Immature natural killer cell (primary cell): Measurements from ENCODE around the gene CEACAM19. TPM values are rescaled to one million over a fixed set of nuclear protein-coding genes. Genes with fewer than 3 reads are reported as not detected.
"Not testable (repeated sequence)": the region's sequence is repeated elsewhere in the genome, so short reads cannot be mapped to it uniquely, and the experiment has no call there.

Source experiments
- DNase-seq, 3 donors: peaks; one replicate each; pipeline ENCODE4 v3.0.0; 2022; ENCODE audit warnings: mixed read lengths in 1 of 3
- H3K27ac Mint-ChIP-seq, 6 donors: one replicate each; pipeline ENCODE4 v1.8.0; 2020; ENCODE audit warnings: mixed read lengths in 6 of 6, mild to moderate bottlenecking in 5 of 6, inconsistent platforms in 4 of 6, moderate library complexity in 3 of 6
- H3K27me3 Mint-ChIP-seq, 3 donors: one replicate each; pipeline ENCODE4 v1.8.0; 2020 to 2021; ENCODE audit warnings: low read depth in 3 of 3, mild to moderate bottlenecking in 3 of 3, mixed read lengths in 3 of 3, moderate library complexity in 3 of 3, inconsistent platforms in 1 of 3
- H3K36me3 Mint-ChIP-seq, 3 donors: one replicate each; pipeline ENCODE4 v1.8.0; 2020; ENCODE audit warnings: mixed read lengths in 3 of 3, inconsistent platforms in 2 of 3, mild to moderate bottlenecking in 2 of 3
- H3K4me1 Mint-ChIP-seq, 2 donors: one replicate each; pipeline ENCODE4 v1.8.0; 2020; ENCODE audit warnings: inconsistent platforms in 2 of 2, mild to moderate bottlenecking in 2 of 2, mixed read lengths in 2 of 2, moderate library complexity in 1 of 2
- H3K4me3 Mint-ChIP-seq, 5 donors: one replicate each; pipeline ENCODE4 v1.8.0; 2020; ENCODE audit warnings: mild to moderate bottlenecking in 5 of 5, mixed read lengths in 5 of 5, inconsistent platforms in 3 of 5, moderate library complexity in 3 of 5
- H3K9me3 Mint-ChIP-seq, 6 donors: one replicate each; pipeline ENCODE4 v1.8.0; 2020; ENCODE audit warnings: mild to moderate bottlenecking in 6 of 6, mixed read lengths in 6 of 6, inconsistent platforms in 4 of 6, moderate library complexity in 3 of 6
- polyA plus RNA-seq, 3 donors: library from polyadenylated mRNA; unstranded; fragments of 300-500 nt; fragmentation: Illumina TruSeq; gene quantifications; one replicate each; pipeline ENCODE4 v1.2.3, GENCODE V29; 2021

Gene CEACAM19
- polyA plus RNA-seq, result under 1 TPM in 1 of 3 donors, not detected in 2; 0.22 TPM

- Mint-ChIP-seq H3K27me3 (peaks cover 0 to 7% (median 2%) of the 10 kb centered on the region in 3 donors), H3K4me3 (no peak within 1 kb of the TSS), H3K36me3 (no peaks in the 10 kb centered on the region), H3K27ac (no peak within 1 kb of the TSS), H3K9me3 (no peaks in the 10 kb centered on the region), H3K4me1 (no peaks in the 10 kb centered on the region)
- no peak for DNase-seq
Measured at GRCh38 chr19:44671400-44671799, at the start of gene CEACAM19. TSS of gene CEACAM19 (plus strand) at chr19:44671482. CDS start at chr19:44671932, 450 bp downstream.

DNA sequence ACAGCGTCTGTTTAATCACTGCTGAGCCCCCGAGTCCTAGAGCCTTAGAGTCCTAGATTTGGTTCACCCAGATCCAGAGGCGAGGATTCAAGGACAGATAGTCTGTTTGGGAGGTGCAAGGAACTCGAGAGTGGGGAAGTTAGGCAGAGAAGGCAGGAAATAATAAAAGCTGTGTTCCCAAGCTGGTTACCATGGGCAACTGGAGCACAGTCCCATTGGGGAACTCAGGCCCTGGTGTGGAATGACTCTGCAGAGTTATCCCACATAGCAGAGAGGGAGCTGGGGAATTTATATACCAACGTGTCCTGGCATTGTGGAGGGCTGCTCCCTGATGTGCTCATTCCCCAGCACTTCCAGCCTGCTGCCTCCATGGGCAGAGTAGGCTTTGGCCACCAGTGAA, 48.2 kb upstream of the CEACAM19 start:
- H3K4me1 Mint-ChIP-seq, result peaks cover 0 to 8% of the 10 kb centered on the region in 2 donors
- H3K27me3 Mint-ChIP-seq, result peaks cover 0 to 1% (median 0%) of the 10 kb centered on the region in 3 donors
- no peak overlapping the region for H3K27ac Mint-ChIP-seq
- no peak for DNase-seq
- H3K4me3 Mint-ChIP-seq, result no peak overlapping the region
- H3K9me3 Mint-ChIP-seq, result no peaks in the 10 kb centered on the region
- no peaks in the 10 kb centered on the region for H3K36me3 Mint-ChIP-seq

GRCh38 chr19:44623626-44624025, 47.7 kb upstream of the CEACAM19 start:
- Mint-ChIP-seq H3K27ac (no peak overlapping the region), H3K9me3 (no peaks in the 10 kb centered on the region), H3K4me3 (no peak overlapping the region), H3K4me1 (peaks cover 0 to 4% of the 10 kb centered on the region in 2 donors), H3K36me3 (no peaks in the 10 kb centered on the region), H3K27me3 (peaks cover 0 to 1% (median under 1%) of the 10 kb centered on the region in 3 donors)
- DNase-seq, result no peak

DNA sequence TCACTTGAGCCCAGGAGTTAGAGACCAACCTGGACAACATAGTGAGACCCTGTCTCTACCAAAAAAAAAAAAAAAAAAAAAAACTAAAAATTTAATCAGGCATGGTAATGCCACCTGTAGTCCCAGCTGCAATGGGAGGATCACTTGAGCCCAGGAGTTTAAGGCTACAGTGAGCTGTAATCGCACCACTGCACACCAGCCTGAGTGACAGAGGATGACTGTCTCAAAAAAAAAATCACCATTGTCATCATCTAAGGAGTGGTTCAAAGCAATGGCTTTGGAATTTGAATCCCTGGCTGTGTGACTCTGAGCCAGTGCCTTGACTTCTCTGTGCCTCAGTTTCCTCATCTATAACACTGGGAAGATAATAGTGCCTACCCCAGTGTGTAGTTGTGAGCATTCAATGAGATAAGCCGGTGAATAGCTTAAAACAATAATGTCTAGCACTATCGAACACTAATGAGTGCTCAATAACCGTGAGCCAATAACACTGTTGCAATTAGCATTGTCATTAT, 46.4 kb upstream of the CEACAM19 start:
- peaks cover 0 to 3% (median 1%) of the 10 kb centered on the region in 3 donors for H3K27me3 Mint-ChIP-seq
- H3K9me3 Mint-ChIP-seq, result peaks cover 0 to 2% (median 0%) of the 10 kb centered on the region in 6 donors
- H3K4me1 Mint-ChIP-seq, result no peaks in the 10 kb centered on the region
- no peak overlapping the region for H3K4me3 Mint-ChIP-seq
- H3K27ac Mint-ChIP-seq, result no peak overlapping the region
- no peaks in the 10 kb centered on the region for H3K36me3 Mint-ChIP-seq
- DNase-seq, result no peak

GRCh38 chr19:44625637-44626036, 45.6 kb upstream of the CEACAM19 start:
- not testable (repeated sequence) for H3K27ac Mint-ChIP-seq, H3K36me3 Mint-ChIP-seq

DNA sequence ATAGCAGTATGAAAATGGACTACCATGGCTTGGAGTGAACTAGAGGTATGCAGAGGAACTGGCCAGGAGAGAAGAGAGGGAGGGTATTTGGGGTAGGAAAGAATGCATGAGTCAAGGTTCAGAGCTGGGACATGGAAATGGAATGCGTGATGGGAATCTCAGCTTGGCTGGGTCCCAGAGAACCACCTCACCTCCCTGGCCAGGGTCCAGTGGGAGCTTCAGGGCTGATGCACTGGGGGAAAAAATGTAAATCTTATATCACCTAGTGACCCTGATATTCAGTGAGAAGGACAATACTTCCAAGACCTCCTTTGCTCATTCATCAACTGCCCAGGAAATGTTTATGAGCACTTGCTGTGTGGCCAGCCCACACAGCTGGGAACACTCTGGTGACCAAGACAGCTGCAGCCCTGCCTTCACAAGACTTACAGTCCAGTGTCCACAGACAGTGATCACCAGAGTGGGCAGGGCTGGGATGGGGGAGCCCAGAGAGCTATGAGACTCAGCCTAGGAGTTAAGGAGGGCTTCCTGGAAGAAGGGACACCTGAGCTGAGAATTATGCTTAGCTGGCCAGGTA, 45.1 kb upstream of the CEACAM19 start:
- Mint-ChIP-seq H3K27me3 (peaks cover 0 to 3% (median 3%) of the 10 kb centered on the region in 3 donors), H3K36me3 (no peaks in the 10 kb centered on the region), H3K9me3 (peaks cover 0 to 2% (median 0%) of the 10 kb centered on the region in 6 donors), H3K4me3 (no peak overlapping the region), H3K4me1 (no peaks in the 10 kb centered on the region), H3K27ac (peak overlapping the region in 1 of 6 donors; percentile 40)
- DNase-seq, result no peak

More at GRCh38 chr19:44625637-44626036, 45.6 kb upstream of the CEACAM19 start:
- H3K4me3 Mint-ChIP-seq, DNase-seq, H3K4me1 Mint-ChIP-seq, H3K27me3 Mint-ChIP-seq, H3K9me3 Mint-ChIP-seq: not testable (repeated sequence)

DNA sequence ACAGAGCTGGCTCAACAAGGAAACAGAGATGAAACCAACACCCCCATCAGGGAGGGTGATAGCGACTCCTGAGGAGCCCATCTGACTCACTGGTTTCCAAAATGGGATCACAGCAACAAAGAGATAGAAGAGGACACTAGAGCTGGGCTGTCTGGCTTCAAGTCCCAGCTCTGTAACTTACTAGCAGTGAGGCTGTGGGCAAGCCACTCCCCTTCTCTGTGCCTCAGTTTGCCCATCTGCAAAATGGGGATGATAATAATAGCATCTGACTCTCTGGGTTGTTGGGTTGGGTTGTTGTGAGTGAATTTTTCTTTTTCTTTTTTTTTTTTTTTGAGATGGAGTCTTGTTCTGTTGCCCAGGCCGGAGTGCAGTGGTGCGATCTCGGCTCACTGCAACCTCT, 43.7 kb upstream of the CEACAM19 start:
- H3K4me3 Mint-ChIP-seq, result no peak overlapping the region
- no peak overlapping the region for H3K27ac Mint-ChIP-seq
- no peaks in the 10 kb centered on the region for H3K4me1 Mint-ChIP-seq
- peaks cover 0 to 5% (median 3%) of the 10 kb centered on the region in 3 donors for H3K27me3 Mint-ChIP-seq
- no peak for DNase-seq
- H3K36me3 Mint-ChIP-seq, result no peaks in the 10 kb centered on the region
- peaks cover 0 to 2% (median 0%) of the 10 kb centered on the region in 6 donors for H3K9me3 Mint-ChIP-seq

DNA sequence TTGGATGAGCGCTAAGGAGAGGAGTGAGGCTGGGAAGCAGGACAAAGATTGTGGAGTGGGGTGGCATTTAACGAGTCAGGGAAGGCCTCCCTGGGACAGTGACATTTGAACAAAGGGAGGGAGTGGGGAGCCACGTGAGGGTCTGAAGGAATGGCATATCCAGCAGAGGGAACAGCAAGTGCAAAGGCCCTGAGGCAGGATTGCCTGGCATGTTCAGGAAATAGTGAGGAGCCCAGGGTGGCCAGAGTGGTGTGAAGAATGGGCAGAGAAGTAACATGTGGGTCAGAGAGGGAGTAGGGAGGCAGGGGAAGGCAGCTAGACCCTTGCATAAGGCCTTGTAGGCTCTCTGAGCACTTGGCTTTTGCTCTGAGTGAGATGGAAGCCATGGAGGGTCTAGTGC, 42.5 kb upstream of the CEACAM19 start:
- no peak overlapping the region for H3K4me3 Mint-ChIP-seq
- peak overlapping the region in 1 of 6 donors; percentile 38 for H3K27ac Mint-ChIP-seq
- H3K4me1 Mint-ChIP-seq, result no peaks in the 10 kb centered on the region
- H3K9me3 Mint-ChIP-seq, result peaks cover 0 to 2% (median 0%) of the 10 kb centered on the region in 6 donors
- H3K27me3 Mint-ChIP-seq, result peaks cover 0 to 5% (median 3%) of the 10 kb centered on the region in 3 donors
- no peaks in the 10 kb centered on the region for H3K36me3 Mint-ChIP-seq
- no peak for DNase-seq

DNA sequence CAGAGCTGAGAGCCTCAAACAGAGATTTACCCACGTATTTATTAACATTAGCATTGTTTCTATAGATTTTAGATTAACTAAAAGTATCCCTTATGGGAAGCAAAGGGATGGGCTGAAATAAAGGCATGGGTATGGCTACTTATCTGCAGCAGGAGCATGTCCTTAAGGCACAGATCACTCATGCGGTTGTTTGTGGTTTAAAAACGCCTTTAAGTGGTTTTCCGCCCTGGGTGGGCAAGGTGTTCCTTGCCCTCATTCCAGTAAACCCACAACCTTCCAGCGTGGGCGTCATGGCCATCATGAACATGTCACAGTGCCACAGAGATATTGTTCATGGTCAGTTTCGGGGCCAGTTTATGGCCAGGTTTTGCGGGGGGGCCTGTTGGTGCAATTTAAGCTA, 39.7 kb upstream of the CEACAM19 start:
- not testable (repeated sequence) for DNase-seq, H3K4me1 Mint-ChIP-seq, H3K36me3 Mint-ChIP-seq, H3K4me3 Mint-ChIP-seq, H3K27ac Mint-ChIP-seq, H3K27me3 Mint-ChIP-seq, H3K9me3 Mint-ChIP-seq

- H3K27me3 Mint-ChIP-seq, H3K4me3 Mint-ChIP-seq: not testable (repeated sequence)
Measured at GRCh38 chr19:44634058-44634457, 37.2 kb upstream of the CEACAM19 start.

DNA sequence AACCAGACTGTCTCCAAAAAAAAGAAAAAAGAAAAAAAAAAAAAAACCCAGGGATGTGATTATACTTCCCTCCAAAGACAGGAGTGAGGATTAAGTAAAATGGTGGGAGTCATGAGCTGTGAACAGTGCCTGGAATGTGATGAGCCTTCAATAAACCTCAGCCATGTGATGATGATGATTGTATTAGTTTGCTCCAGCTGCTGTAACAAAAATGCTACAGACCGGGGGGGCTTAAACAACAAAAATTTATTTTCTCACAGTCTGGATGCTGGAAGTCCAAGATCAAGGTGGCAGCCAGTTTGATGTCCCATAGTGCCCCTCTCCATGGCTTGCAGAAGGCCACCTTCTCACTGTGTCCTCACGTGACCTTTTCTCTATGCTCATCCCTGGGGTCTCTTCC, 36.5 kb upstream of the CEACAM19 start:
- no peak for DNase-seq
- Mint-ChIP-seq H3K4me1 (no peaks in the 10 kb centered on the region), H3K27me3 (peaks cover 1 to 7% (median 5%) of the 10 kb centered on the region in 3 donors), H3K36me3 (no peaks in the 10 kb centered on the region), H3K9me3 (peaks cover 0 to 2% (median 0%) of the 10 kb centered on the region in 6 donors), H3K27ac (no peak overlapping the region), H3K4me3 (no peak overlapping the region)

More at GRCh38 chr19:44634058-44634457, 37.2 kb upstream of the CEACAM19 start:
- DNase-seq, H3K36me3 Mint-ChIP-seq, H3K9me3 Mint-ChIP-seq, H3K27ac Mint-ChIP-seq, H3K4me1 Mint-ChIP-seq: not testable (repeated sequence)

DNA sequence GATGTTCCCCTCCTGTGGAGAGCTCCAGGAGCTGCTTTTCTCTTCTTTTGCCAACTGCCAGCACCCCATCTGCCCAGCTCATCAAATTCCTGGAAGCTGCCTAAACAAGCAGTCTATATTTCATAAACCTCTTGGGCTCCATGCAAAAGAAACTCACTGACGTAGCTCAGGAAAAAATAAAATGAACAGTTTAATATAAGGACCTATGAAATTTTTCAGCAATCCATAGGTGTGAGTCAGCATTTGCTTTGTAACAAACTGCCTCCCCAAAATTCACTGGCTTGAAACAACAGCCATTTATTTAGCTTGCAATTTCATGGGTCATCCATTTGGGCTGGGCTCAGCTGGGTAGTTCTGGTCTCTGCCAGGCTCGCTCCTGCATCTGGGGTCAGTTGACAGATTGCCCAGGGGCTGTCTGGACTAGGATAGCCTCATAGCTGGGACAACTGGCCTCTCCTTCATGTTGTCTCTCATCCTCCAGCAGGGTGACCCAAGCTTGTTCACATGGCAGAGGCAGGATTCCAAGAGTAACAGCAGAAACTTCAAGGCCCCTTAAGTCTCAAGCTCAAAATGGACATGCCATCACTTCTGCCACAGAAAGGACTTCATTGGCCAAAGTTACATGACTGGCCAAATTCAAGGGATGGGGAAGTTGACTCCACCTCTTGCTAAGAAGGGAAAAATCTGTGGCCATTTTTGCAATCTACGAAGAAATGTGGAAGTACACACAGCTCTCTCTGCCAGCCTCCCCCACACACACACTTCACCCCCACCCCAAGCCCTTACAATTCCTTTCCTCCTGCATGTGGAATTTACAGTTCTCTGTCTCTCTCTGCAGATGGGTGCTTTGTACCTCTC, 35.5 kb upstream of the CEACAM19 start:
- H3K27ac Mint-ChIP-seq, result no peak overlapping the region
- no peak overlapping the region for H3K4me3 Mint-ChIP-seq
- peaks cover 4 to 9% (median 6%) of the 10 kb centered on the region in 3 donors for H3K27me3 Mint-ChIP-seq
- H3K4me1 Mint-ChIP-seq, result no peaks in the 10 kb centered on the region
- DNase-seq, result no peak
- H3K36me3 Mint-ChIP-seq, result no peaks in the 10 kb centered on the region
- peaks cover 0 to 2% (median 0%) of the 10 kb centered on the region in 6 donors for H3K9me3 Mint-ChIP-seq

DNA sequence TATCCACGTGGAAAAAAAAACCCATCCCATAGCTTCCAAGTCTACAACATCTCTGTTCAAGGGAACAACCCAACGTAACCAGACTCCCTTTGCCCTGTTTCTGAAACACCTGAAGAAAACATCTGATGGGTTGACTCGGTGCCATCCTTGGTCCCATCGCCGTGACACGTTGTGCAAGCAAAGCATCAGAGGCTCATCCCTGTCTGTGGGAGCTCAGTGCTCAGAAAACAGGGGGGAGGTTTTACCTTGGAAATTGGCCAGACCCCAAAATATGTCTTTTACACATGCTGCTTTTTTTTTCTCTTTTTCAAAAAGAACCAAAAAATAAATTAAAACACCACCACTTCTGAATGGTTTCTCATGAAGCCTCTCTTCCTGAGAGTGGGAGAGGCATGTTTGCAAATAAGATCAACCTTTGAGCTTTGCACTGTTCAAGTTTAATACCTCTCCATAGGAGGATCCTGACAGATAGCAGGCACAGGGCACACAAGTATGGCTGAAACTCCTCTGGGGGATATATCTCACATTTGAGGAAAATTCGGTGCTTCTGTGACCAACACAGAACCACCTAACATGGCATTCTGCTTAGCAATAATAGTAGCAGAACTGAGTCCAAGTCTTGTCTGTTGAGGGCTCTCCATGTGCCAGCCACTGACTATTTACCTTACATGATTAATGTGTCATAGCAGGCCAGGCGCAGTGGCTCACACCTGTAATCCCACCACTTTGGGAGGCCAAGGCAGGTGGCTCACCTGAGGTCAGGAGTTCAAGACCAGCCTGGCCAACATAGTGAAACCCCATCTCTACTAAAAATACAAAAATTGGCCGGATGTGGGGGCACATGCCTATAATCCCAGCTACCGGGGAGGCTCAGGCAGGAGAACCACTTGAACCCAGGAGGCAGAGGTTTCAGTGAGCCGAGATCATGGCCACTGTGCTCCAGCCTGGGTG, 34.6 kb upstream of the CEACAM19 start:
- H3K4me1 Mint-ChIP-seq, result no peaks in the 10 kb centered on the region
- H3K4me3 Mint-ChIP-seq, result no peak overlapping the region
- H3K27ac Mint-ChIP-seq, result no peak overlapping the region

More for the DNA sequence above, 34.6 kb upstream of the CEACAM19 start:
- H3K27me3 Mint-ChIP-seq, result peaks cover 4 to 11% (median 7%) of the 10 kb centered on the region in 3 donors
- no peak for DNase-seq
- no peaks in the 10 kb centered on the region for H3K36me3 Mint-ChIP-seq
- peaks cover 0 to 2% (median 0%) of the 10 kb centered on the region in 6 donors for H3K9me3 Mint-ChIP-seq
